HepG2 (cell line): ENCODE measurements around the gene PRKACA. TPM values are rescaled to one million over a fixed set of nuclear protein-coding genes. Genes with fewer than 3 reads are reported as not detected.

ENCODE experiments used
- ESRRA ChIP-seq: sonication (generic); formaldehyde crosslinking; IDR thresholded peaks from 2 replicates; pipeline ENCODE4 v1.5.1; 2020; ENCODE audit warnings: mild to moderate bottlenecking, low read depth, missing genetic modification reagents
- FOXA3 ChIP-seq: IDR thresholded peaks from 2 replicates; pipeline ENCODE4 v1.6.1; 2016; ENCODE audit warnings: missing genetic modification reagents, missing compliant biosample characterization
- GATA4 ChIP-seq: sonication (generic); IDR thresholded peaks from 2 replicates; pipeline ENCODE4 v1.6.1; 2016; ENCODE audit warnings: antibody characterized with exemption, low read depth, borderline replicate concordance
- HOXA3 ChIP-seq: sonication (generic); formaldehyde crosslinking; IDR thresholded peaks from 2 replicates; pipeline ENCODE4 v1.5.0; 2020; ENCODE audit warnings: missing genetic modification reagents
- MLX ChIP-seq: IDR thresholded peaks from 2 replicates; pipeline ENCODE4 v1.6.1; 2016
- MYC ChIP-seq: sonication (generic); formaldehyde crosslinking; IDR thresholded peaks from 2 replicates; pipeline ENCODE4 v1.9.0; 2021; ENCODE audit warnings: missing genetic modification reagents, borderline replicate concordance
- NR2F2 ChIP-seq: IDR thresholded peaks from 2 replicates; pipeline ENCODE4 v1.6.1; 2012; ENCODE audit warnings: low read depth, inconsistent platforms, borderline replicate concordance
- PAXIP1 ChIP-seq: sonication (generic); formaldehyde crosslinking; conservative IDR thresholded peaks from 2 replicates; pipeline ENCODE4 v1.4.0; 2020; ENCODE audit warnings: mild to moderate bottlenecking, missing genetic modification reagents, moderate library complexity
- PHF21A ChIP-seq: sonication (generic); formaldehyde crosslinking; IDR thresholded peaks from 2 replicates; pipeline ENCODE4 v1.5.0; 2020; ENCODE audit warnings: mild to moderate bottlenecking, missing genetic modification reagents
- RXRB ChIP-seq: IDR thresholded peaks from 2 replicates; pipeline ENCODE4 v1.6.1; 2016; ENCODE audit warnings: borderline replicate concordance, missing genetic modification reagents, missing compliant biosample characterization
- ZFAT ChIP-seq: sonication (generic); formaldehyde crosslinking; conservative IDR thresholded peaks from 2 replicates; pipeline ENCODE4 v1.8.1; 2023; ENCODE audit warnings: missing genetic modification reagents, inconsistent platforms
- ZNF503 ChIP-seq: sonication (generic); formaldehyde crosslinking; IDR thresholded peaks from 2 replicates; pipeline ENCODE4 v1.4.0; 2020; ENCODE audit warnings: missing genetic modification reagents
- polyA plus RNA-seq, 8 experiments: library from polyadenylated mRNA; depleted of rRNA in 3 of 8; stranded (reverse) in 7 of 8; unstranded in 1 of 8; fragments of >200 nt; fragmentation: Illumina TruSeq in 4 of 8; extraction: Trizol in 4 of 8; gene quantifications; 2 replicates each; pipeline versions ENCODE4 v1.2.1 to v1.2.3, GENCODE V29; 2011 to 2016; ENCODE audit warnings: low read depth in 4 of 8, missing spikeins in 1 of 8, mixed read lengths in 1 of 8; ENCODE audit not compliant: insufficient read depth in 1 of 8
- total RNA-seq, 5 experiments: library from RNA; depleted of rRNA; stranded (reverse); fragments of >200 nt; fragmentation: Illumina TruSeq; extraction: Trizol; gene quantifications; 2 replicates each; pipeline ENCODE4 v1.2.3, GENCODE V29; 2016; ENCODE audit warnings: low read depth in 1 of 5
- TF ChIP-seq, protein P1 (sequence below): IDR thresholded peaks from 2 replicates; pipeline ENCODE4 v1.6.1; 2018; ENCODE audit warnings: missing genetic modification reagents
- TF ChIP-seq, protein P2 (sequence below): sonication (generic); formaldehyde crosslinking; IDR thresholded peaks from 2 replicates; pipeline ENCODE4 v1.5.0; 2020; ENCODE audit warnings: mild to moderate bottlenecking, missing genetic modification reagents, moderate library complexity
- TF ChIP-seq, protein P3 (sequence below): sonication (generic); formaldehyde crosslinking; IDR thresholded peaks from 2 replicates; pipeline ENCODE4 v1.4.0; 2020; ENCODE audit warnings: missing genetic modification reagents

The PRKACA gene
- total and polyA plus RNA-seq, 2 of the 13 experiments (the other 11 are each of a cell fraction or from before 2014, with no cell fraction given): 11.0 to 18.2 TPM

GRCh38 chr19:14061081-14061749 lies 56.3 kb downstream of the PRKACA start (continued):
- TF ChIP-seq MLX: 0 out of 2 replicates have a peak, but pooled peaks have one; percentile 32
- TF ChIP-seq FOXA3: 0 out of 2 replicates have a peak, but pooled peaks have one; percentile 25
- peak; percentile 27; the same call in 1 of the 2 replicates for TF ChIP-seq MYC (CRISPR knock-in tag)
- peak; percentile 62; the same call in 1 of the 2 replicates for TF ChIP-seq HOXA3 (CRISPR knock-in tag)
- 0 out of 2 replicates have a peak, but pooled peaks have one; percentile 15 for TF ChIP-seq PHF21A (CRISPR knock-in tag)
- TF ChIP-seq PAXIP1 (CRISPR knock-in tag): peak; percentile 92
- peak; percentile 56; the same call in 1 of the 2 replicates for TF ChIP-seq RXRB (CRISPR knock-in tag)
- TF ChIP-seq, protein P1, sequence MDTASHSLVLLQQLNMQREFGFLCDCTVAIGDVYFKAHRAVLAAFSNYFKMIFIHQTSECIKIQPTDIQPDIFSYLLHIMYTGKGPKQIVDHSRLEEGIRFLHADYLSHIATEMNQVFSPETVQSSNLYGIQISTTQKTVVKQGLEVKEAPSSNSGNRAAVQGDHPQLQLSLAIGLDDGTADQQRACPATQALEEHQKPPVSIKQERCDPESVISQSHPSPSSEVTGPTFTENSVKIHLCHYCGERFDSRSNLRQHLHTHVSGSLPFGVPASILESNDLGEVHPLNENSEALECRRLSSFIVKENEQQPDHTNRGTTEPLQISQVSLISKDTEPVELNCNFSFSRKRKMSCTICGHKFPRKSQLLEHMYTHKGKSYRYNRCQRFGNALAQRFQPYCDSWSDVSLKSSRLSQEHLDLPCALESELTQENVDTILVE (CRISPR knock-in tag): peak; percentile 28; the same call in 1 of the 2 replicates
- 0 out of 2 replicates have a peak, but pooled peaks have one; percentile 41 for TF ChIP-seq ZNF503 (CRISPR knock-in tag)
- TF ChIP-seq, protein P2, sequence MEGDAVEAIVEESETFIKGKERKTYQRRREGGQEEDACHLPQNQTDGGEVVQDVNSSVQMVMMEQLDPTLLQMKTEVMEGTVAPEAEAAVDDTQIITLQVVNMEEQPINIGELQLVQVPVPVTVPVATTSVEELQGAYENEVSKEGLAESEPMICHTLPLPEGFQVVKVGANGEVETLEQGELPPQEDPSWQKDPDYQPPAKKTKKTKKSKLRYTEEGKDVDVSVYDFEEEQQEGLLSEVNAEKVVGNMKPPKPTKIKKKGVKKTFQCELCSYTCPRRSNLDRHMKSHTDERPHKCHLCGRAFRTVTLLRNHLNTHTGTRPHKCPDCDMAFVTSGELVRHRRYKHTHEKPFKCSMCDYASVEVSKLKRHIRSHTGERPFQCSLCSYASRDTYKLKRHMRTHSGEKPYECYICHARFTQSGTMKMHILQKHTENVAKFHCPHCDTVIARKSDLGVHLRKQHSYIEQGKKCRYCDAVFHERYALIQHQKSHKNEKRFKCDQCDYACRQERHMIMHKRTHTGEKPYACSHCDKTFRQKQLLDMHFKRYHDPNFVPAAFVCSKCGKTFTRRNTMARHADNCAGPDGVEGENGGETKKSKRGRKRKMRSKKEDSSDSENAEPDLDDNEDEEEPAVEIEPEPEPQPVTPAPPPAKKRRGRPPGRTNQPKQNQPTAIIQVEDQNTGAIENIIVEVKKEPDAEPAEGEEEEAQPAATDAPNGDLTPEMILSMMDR (CRISPR knock-in tag): no peak
- 0 out of 2 replicates have a peak, but pooled peaks have one; percentile 21 for TF ChIP-seq GATA4
- no peak for TF ChIP-seq ZFAT (CRISPR knock-in tag)
- TF ChIP-seq ESRRA (CRISPR knock-in tag): peak; percentile 81; the same call in 1 of the 2 replicates
- peak; percentile 71 for TF ChIP-seq NR2F2
- TF ChIP-seq, protein P3, sequence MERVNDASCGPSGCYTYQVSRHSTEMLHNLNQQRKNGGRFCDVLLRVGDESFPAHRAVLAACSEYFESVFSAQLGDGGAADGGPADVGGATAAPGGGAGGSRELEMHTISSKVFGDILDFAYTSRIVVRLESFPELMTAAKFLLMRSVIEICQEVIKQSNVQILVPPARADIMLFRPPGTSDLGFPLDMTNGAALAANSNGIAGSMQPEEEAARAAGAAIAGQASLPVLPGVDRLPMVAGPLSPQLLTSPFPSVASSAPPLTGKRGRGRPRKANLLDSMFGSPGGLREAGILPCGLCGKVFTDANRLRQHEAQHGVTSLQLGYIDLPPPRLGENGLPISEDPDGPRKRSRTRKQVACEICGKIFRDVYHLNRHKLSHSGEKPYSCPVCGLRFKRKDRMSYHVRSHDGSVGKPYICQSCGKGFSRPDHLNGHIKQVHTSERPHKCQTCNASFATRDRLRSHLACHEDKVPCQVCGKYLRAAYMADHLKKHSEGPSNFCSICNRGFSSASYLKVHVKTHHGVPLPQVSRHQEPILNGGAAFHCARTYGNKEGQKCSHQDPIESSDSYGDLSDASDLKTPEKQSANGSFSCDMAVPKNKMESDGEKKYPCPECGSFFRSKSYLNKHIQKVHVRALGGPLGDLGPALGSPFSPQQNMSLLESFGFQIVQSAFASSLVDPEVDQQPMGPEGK: peak; percentile 78
